ENCODE data around the gene SHTN1.

SHTN1 gene

GRCh38 chr10:116915340-116915739 is 89.6 kb downstream of the SHTN1 start:
- DNase-seq = no peak

GRCh38 chr10:116913695-116914094 is 91.3 kb downstream of the SHTN1 start:
- DNase-seq = no peak

- no peak for DNase-seq
Measured at GRCh38 chr10:116912162-116912561, 92.8 kb downstream of the SHTN1 start.

GRCh38 chr10:116910910-116911309 is 94.1 kb downstream of the SHTN1 start:
- DNase-seq = no peak

- no peak for DNase-seq
Measured at GRCh38 chr10:116909307-116909706, 95.7 kb downstream of the SHTN1 start.

GRCh38 chr10:116907245-116907987 is 97.6 kb downstream of the SHTN1 start:
- DNase-seq = no peak

- no peak for DNase-seq
Measured at GRCh38 chr10:116905845-116906210, 99.2 kb downstream of the SHTN1 start.

- no peak for DNase-seq
Measured at GRCh38 chr10:116899626-116900025, 105.4 kb downstream of the SHTN1 start.

GRCh38 chr10:116893686-116894037 is 111.3 kb downstream of the SHTN1 start:
- DNase-seq = no peak

- DNase-seq = no peak
Measured at GRCh38 chr10:116892907-116893685, 111.9 kb downstream of the SHTN1 start.

- DNase-seq = no peak
Measured at GRCh38 chr10:116891208-116891607, 113.8 kb downstream of the SHTN1 start.

- DNase-seq = no peak
Measured at GRCh38 chr10:116889066-116889465, 115.9 kb downstream of the SHTN1 start.

GRCh38 chr10:116888380-116889055 is 116.5 kb downstream of the SHTN1 start:
- DNase-seq = no peak

GRCh38 chr10:116886772-116887171 is 118.2 kb downstream of the SHTN1 start:
- DNase-seq = no peak

GRCh38 chr10:116882639-116883038 is 122.3 kb downstream of the SHTN1 start:
- no peak for DNase-seq

GRCh38 chr10:116880716-116881482 is 124.1 kb downstream of the SHTN1 start:
- DNase-seq = no peak

- no peak for DNase-seq
Measured at GRCh38 chr10:116879817-116880216, 125.2 kb downstream of the SHTN1 start.

GRCh38 chr10:116878123-116878522 is 126.9 kb downstream of the SHTN1 start:
- no peak for DNase-seq

GRCh38 chr10:116877391-116877790 is 127.6 kb downstream of the SHTN1 start:
- no peak for DNase-seq

- no peak for DNase-seq
Measured at GRCh38 chr10:116875897-116876296, 129.1 kb downstream of the SHTN1 start.

GRCh38 chr10:116873134-116873533 is 131.9 kb downstream of the SHTN1 start:
- DNase-seq = no peak

- DNase-seq = no peak
Measured at GRCh38 chr10:116870949-116871348, 134.0 kb downstream of the SHTN1 start.

- DNase-seq = no peak
Measured at GRCh38 chr10:116868722-116869121, 136.3 kb downstream of the SHTN1 start.
